GM12878 (cell line): Measurements from ENCODE around the gene SNRPE.

Source experiments
- CEBPB ChIP-seq, 2 experiments: fragments of 150-350 bp in 1 of 2; IDR thresholded peaks; 2 replicates each; pipeline ENCODE4 v1.6.1; 2012 to 2014; ENCODE audit warnings: low read depth in 2 of 2, low read length in 2 of 2, borderline replicate concordance in 1 of 2, inconsistent platforms in 1 of 2
- CTCF ChIP-seq, 3 experiments: IDR thresholded peaks in 2 of 3; conservative IDR thresholded peaks in 1 of 3; 2 replicates each; pipeline ENCODE4 v1.5.1; 2011; ENCODE audit warnings: low read depth in 3 of 3, low read length in 3 of 3, mild to moderate bottlenecking in 3 of 3, control low read depth in 2 of 3, moderate library complexity in 2 of 3, inconsistent platforms in 1 of 3, mixed read lengths in 1 of 3; ENCODE audit not compliant: control insufficient read depth in 2 of 3, insufficient read depth in 1 of 3; ENCODE audit errors: extremely low read depth in 1 of 3
- GABPA ChIP-seq: IDR thresholded peaks from 2 replicates; pipeline ENCODE4 v1.6.1; 2014; ENCODE audit warnings: antibody characterized with exemption, low read depth, mild to moderate bottlenecking, inconsistent platforms
- REST ChIP-seq: IDR thresholded peaks from 2 replicates; pipeline ENCODE4 v1.6.1; 2012; ENCODE audit warnings: mild to moderate bottlenecking, low read depth, low read length
- ZBTB11 ChIP-seq: fragments of 450-650 bp; formaldehyde crosslinking; IDR thresholded peaks from 2 replicates; pipeline ENCODE4 v1.5.0; 2022; ENCODE audit warnings: mild to moderate bottlenecking, missing genetic modification characterization

GRCh38 chr1:203880606-203881005, 19.2 kb downstream of the SNRPE start:
- TF ChIP-seq CEBPB (IDR thresholded peaks at IDR 0.05; ENCODE audit: borderline replicate concordance in 1 of 2, low read depth in 2 of 2, low read length in 2 of 2), result no peak
- TF ChIP-seq CTCF (IDR thresholded peaks at IDR 0.05 in 2 of 3, conservative IDR thresholded peaks at IDR 0.05 in 1 of 3; ENCODE audit: control insufficient read depth in 2 of 3, extremely low read depth in 1 of 3, insufficient read depth in 1 of 3, low read depth in 3 of 3, low read length in 3 of 3), result no peak
- TF ChIP-seq ZBTB11 (CRISPR knock-in tag), result no peak
- TF ChIP-seq REST, result no peak
- no peak for TF ChIP-seq GABPA
